ENCODE measurements around the gene CAPN1.
"Not testable (repeated sequence)": the region's sequence is repeated elsewhere in the genome, so short reads cannot be mapped to it uniquely, and the experiment has no call there.

CAPN1 gene
- total RNA-seq: 110 to 201 (median 160) reads per million in 17 experiments

DNA sequence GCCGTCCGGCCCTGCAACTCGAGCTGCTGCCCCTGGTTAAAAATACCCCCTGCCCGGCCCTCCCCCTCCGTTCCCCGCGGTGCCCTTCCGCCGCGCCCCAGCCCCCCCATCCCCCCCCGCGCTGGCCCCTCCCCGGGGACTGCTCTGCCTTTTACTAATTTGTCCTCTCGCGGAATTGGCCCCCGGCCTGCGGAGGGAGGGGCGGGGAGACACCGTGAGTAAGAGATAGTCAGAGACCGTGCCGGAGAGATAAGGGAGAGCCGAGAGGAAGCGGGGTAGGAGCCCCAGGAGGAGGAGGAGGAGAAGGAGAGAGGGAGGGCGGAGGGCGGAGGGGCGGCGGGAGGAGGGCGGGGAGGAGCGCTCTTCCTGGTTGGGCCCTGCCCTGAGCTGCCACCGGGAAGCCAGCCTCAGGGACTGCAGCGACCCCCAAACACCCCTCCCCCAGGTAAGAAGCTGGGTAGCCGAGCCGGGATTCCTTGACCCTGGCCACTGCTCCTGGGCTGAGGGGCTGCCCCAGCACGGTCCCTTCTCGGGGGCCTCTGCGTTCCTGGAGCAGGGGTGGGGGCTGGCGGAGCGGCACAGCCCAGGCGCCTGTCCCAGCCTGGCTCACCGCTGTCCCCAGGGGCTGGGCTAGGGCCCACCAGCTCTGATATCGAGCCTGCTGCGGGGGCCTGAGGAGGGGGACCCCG lies at the start of gene CAPN1:
CAPN1 (plus strand) TSS at position 360 of the 689 bp plus-strand sequence. CDS start 774 bp downstream, outside the sequence.
- DNase-seq: peak; percentile 48 to 79 (median 68)

DNA sequence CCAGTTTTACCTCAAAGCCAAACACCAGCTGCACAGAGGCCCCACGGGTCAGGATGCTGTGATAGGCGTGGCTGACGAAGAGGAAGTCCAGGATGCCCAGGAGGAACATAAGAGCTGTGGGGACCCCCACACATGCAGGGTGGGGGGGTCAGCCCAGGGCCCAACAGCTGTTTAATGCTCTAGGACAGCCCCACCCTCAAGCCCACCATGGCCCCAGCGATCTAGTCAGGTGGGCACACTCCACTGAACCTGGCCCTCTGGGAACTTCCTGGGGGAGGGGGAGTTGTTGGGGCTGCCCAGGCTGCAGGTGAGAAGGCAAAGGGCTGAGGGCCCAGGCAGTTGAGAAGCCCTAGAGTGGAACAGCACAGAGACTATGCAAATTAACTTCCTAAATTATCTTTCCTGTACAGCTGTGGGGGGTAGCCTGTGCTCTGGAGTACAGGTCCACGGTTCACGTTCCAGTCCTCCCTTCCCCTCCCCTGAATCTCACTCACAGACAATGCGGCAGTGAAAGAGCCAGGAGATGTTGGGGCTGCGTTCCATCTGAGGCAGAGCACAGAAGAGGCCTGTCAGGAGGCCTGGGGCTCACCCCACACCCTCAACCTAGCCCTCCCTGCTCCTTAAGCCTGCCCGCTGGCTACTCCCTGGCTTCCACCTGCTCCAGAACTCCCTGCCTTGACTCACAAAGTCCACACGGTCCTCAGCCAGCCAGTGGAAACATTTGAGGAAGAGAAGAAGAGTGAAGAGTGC lies 49.3 kb upstream of the CAPN1 start:
- peak in 1 of 4 experiments; percentile 1 for DNase-seq

DNA sequence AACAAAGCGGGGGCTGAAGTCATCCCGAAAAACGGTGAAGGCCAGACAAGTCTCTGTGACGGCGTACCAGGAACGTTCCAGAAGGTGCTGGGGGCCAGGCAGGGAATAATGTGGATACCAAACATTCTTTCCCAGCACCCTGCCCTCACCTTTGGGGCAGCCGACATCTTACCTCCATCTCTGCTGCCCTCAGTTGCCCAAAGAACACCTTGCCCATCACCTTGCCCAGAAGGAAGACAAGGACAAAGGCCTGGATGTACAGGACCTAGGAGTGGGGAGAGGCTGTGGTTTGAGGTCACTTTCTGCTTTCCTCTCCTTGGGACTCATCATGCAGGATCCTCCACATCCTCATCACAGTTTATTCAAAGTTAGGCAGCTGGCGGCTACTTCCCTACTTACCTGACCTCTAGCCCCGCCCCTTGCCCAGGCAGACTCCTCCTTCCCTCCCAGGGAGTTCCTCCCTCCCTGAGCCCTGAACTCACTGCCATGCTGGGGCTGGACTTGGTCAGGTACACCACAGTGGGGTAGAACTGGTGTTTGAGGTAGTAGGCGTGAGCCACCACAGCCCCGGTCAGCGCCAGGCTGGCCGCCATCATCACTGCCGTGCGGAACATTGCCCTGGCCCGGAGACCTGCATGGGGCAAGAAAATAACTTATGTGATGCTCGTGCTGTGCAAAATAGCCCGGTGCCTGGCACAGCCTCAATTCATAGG lies 48.6 kb upstream of the CAPN1 start:
- DNase-seq: peak in 3 of 4 experiments; percentile 51 to 68 (median 66)

DNA sequence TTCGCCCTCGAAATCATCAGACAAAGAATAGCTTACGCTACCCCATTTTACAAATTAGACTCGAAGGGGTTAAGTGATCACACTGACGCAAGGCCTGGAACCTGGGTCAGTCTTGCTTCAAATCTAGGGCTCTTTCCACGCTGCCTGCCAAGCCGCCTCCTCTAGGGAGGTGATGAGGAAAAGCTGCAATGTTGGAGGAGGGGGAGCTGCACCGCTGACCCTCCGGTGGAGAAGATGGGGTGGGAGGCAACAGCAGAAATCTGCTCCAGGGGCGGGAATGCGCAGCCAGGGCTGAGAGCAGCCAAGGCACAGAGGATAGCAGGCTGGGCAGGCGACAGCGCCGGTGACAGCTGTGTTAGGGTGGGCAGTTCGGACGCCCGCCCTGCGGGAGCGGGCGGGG lies 48.0 kb upstream of the CAPN1 start:
- peak in 2 of 4 experiments; percentile 20 to 23 for DNase-seq

DNA sequence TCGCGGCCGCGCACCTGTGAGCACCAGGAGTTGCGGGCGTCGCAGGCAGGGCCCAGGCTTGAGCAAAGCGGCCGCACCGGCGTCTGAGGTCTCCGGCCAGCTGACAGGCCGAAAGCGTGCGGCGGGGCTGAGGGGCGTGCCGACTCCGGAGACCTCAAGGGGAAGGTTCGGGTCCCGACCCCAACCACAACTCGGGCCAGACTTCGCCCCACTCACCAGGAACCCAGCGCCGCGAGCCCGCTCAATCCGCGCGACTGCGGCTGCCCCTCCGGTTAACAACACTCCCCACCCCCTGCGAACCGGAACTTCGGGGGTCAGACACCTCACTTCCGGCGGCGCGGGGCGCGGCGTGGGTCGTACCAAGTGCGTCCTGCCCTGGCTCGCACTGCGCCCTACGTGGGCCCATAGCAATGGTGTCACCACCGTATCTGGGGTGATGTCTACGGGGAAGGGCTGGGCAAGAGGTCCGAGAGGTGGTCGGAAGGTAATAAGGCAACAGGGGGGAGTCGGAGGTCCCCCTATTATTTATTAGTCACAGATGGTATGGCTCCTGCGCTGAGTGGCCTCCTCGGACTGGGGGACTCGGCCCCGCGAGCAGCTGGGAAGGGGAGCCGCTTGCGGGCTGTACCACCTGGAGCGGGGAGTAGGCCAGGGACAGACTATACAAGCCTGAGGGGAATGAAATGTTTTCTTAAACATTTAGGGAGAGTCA lies 47.3 kb upstream of the CAPN1 start, which contains the start of gene SYVN1:
SYVN1 (minus strand) TSS at position 280 of the 712 bp plus-strand sequence. CDS start 918 bp downstream, outside the sequence.
- DNase-seq: peak; percentile 93 to 97 (median 96)

DNA sequence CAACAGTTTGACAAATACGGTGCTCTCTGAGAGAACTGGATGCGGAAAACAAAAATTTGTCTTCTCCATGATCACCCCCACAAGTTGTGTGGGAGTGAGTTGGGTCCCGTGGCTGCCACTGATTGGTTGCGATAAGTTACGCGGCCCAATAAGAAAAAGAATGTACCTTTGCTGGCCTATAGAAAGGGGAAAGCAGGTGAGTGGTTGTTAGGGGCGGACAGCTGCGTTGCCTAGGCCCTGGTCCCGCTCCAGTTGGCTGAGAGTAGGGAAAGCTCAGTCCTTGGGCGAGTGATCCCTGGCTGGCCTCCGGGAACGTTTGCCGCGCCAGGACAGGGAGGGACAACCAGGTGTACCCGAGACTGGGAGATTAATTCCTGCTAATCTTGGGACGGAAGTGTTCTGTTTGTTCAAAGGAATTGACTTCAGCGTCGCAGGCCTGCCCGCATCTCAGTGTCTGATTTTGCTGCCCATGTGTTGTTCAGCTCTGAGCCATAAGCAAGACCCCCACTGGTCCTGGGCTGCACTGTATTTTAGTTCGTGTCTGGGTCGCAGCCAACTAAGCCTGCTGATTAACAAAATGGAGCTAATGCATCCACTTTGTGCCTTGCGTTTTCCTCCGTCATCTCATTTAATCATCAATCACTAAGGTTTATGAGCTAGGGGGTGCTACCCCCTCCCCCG lies 46.6 kb upstream of the CAPN1 start:
- peak; percentile 89 to 96 (median 94) for DNase-seq

DNA sequence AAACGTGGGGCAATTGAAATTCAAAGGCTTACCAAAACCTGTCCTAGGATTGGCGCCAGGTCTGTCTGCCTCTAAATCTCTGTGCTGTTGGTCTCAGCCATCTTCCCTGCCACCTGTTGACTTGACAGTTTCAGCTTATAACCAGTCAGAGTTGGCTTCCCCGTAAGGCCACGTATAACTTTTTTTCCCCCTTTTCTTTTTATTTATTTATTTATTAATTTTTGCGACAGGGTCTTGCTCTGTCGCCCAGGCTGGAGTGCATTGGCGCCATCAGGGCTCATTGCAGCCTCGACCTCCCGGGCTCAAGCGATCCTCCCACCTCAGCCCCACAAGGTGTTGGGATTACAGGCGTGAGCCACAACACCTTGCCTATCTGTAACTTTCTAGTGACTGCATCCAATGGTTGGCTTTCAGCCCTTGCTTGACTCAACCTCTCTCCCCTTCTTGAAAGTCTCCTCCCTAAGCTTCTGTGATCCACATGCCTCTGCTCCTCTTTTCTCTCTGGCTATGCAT lies 46.0 kb upstream of the CAPN1 start:
- DNase-seq: no peak

DNA sequence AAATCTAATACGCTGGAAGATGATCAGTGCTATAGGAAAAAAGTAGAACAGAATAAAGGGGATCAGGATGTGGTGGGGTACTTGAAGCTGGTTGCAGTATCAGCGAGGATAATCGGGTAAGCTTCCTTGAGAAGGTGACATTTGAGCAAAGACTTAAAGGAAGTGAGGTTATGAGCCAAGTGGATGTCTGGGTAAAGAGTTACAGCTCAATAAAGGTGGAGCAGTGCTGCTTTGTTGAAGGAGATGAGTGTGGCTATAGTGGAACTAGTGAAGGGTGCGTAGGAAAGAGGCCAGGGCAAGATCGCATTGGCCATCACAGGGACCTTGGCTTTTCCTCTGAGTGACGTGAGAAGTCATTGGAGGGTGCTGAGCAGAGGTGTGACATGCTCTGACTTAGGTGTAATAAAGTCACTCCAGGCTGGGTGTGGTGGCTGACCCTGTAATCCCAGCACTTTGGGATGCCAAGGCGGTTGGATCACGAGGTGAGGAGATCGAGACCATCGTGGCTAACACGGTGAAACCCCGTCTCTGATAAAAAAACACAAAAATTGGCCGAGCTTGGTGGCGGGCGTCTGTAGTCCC lies 45.1 kb upstream of the CAPN1 start:
- no peak for DNase-seq

DNA sequence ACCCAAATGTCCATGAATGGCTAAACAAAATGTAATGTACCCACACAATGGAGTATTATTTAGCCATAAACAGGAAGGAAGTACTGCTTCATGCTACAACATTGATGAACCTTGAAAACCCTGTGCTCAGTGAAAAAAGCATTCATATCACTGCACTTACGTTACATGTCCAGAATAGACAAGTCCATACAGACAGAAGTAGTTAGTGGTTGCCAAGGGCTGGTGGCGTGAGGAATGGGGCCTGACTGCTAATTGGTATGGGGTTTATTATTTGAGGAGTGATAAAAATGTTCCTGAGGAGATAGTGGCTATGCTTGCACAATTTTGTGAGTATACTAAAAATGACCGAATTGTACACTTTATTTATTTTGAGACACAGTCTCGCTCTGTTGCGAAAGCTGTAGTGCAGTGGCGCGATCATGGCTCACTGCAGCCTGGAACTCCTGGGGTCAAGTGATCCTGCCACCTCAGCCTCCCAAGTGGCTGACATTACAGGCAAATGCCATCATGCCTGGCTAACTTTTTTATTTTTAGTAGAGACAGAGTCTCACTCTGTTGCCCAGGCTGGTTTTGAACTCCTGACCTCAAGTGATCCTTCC lies 39.7 kb upstream of the CAPN1 start:
- DNase-seq: peak in 2 of 4 experiments; percentile 16 to 29

DNA sequence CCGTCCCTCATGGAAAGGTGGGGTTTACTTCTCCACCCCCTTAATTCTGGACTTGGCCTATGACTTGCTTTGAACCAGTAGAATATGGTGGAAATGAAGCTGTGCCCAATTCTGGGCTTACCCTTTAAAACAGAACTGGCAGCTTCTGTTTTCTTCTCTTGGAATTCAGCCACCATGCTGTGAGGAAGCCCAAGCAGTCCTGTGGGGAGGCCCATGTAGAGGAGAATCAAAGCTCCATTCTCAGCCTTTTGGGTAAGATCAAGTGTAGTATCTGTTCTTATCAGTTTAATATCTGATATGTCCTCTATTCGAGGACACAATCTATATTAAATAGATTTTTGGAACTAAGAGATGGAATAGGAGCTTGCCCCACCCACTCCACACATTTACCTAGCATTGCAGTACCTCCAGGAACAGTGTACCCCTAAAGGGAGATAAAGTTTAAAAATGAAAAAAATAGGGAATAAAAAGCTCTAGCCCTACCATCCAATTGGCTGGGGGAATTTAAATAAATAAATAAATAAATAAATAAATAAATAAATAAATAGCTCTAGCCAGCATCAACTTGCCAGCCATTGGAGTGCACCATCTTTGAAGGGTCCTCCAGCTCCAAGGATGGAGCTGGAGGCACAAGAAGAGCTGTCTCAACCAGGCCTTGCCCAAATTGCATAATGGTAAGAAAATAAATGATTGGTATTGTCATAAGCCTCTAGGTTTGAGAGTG lies 34.2 kb upstream of the CAPN1 start:
- DNase-seq: no peak

DNA sequence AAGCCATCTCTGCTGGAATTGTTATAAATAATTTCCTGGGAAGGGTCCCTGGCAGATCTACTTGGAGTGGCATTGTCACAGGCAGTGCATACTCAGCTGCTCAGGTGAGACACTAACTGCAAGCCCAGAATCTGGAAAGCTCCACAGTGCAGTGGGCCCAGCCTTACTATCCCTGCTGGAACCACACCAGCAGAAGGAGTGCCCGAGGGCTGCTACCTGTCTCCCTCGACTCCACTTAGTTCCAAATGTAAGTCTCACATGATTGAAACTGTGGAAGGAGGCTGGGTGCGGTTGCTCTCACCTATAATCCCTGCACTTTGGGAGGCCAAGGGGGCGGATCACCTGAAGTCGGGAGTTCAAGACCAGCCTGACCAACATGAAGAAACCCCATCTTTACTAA lies 33.1 kb upstream of the CAPN1 start:
- DNase-seq: no peak

DNA sequence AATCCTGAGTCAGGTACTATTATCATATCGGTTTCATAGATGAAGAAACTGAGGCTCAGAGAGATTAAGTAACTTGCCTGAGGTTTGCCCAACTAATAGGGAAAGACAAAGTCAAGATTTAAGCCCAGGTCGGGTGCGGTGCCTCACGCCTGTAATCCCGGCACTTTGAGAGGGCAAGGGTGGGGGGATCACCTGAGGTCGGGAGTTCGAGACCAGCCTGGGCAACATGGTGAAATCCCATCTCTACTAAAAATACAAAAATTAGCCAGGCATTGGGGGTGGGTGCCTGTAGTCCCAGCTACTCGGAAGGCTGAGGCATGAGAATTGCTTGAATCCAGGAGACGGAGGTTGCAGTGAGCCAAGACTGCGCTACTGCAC lies 31.6 kb upstream of the CAPN1 start:
- not testable (repeated sequence) for DNase-seq

DNA sequence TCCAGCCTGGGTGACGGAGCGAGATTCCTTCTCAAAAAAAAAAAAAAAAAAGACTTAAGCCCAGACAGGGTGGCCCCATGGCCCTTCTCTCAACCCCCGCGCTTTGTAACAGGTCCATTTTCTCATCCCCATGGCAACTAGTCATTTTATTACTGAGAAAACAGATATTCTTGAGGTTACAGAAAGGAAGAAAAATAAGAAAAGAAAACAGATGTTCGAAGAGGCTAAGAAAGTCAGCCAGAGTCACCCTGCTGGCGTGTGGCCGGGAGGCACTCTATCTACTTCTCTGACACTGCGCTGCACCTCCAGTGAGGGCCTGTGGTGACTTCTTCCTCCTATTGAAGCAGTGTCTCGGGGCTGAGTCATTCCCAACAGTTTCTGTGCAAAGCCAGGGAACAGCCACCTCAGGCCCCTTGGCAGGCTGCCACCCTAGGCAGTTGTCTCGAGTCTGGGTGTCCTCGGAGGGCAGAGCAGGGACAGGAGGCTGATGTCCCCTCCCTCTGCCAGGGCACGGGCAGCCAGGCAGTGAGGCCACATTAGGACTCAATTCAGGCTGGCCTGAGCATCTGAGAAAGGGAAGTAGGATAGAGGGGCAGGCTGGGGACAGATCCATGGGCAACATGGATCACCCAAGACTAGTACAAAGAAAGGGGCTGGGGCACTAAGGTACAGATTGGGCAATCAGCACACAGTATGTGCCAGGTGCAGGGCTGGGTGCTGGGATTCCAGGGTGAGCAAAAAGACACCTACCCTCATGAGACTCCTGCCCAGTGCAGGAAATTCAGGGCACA lies 31.0 kb upstream of the CAPN1 start:
- peak; percentile 94 to 97 (median 96) for DNase-seq

DNA sequence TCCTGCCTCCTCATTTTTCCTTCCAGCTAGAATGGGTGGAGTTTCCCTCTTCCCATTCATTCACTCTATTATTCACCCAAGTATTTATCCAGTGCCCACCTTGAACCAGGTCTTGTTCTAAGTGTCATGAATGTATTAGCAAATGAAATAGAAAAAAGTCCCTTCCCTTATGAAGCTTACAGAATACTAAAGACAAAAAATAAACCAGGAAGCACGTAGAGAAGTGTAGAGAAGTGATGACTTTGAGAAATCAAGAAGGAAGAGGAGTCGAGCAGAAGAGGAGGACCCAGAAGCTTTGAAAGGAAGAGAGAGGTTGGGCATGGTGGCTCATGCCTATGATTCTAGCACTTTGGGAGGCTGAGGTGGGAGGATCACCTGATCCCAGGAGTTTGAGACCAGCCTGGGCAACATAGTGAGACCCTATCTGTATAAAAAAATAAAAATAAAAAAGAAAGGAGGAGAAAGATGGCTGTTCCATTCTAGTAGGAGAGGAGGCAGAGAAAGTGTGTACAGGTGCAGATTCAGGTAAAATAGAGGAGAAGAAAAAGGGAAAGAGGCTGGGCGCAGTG lies 30.3 kb upstream of the CAPN1 start:
- peak; percentile 28 to 75 (median 58) for DNase-seq

DNA sequence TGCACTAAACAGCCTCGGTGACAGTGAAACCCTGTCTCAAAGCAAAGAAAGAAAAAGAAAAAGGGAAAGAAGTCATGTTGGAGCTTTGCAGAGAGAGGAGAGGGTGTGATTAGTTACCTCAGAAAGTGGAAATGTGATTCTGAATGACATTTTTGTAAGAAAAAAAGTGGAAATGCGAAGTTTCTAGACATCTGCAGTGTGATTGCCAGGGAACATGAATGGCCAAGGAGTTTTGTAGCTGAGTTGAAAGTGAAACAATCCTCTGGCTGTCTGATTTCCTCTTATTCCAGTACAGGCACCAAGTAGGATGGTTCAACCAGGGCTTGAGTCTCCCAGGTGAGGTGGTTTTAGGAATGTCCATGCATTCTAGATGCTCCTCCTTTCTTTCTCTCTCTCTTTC lies 29.6 kb upstream of the CAPN1 start:
- peak; percentile 27 to 58 (median 41) for DNase-seq

DNA sequence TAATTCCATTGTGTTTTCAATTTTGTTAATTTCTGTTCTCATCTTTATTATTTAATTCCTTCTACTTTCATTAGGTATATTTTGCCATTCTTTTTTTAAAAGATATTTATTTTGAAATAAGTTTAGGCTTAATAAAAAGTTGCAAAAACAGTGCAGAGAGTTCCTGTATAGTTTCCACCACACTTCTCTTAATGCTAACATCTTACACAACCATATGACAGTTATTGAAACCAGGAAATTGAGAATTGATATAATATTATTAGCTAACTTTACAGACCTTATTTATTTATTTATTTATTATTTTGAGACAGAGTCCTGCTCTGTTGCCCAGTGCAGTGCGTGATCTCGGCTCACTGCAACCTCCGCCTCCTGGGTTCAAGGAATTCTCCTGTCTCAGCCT lies 25.5 kb upstream of the CAPN1 start:
- DNase-seq: peak in 1 of 4 experiments; percentile 28

DNA sequence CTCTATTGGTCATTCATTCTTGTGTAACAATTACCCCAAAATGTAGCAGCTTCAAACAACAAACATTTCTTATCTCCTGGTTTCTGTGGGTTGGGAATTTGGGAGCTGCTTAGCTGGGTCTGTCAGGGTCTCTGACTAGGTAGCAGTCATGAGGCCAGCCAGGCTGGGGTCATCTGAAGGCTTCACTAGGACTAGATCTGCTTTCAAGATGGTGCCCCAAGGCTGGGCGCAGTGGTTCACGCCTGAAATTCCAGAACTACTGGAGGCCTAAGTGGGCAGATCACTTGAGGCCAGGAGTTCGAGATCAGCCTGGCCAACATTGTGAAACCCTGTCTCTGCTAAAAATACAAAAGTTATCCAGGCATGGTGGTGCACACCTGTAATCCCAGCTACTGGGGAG lies 24.8 kb upstream of the CAPN1 start:
- DNase-seq: no peak

DNA sequence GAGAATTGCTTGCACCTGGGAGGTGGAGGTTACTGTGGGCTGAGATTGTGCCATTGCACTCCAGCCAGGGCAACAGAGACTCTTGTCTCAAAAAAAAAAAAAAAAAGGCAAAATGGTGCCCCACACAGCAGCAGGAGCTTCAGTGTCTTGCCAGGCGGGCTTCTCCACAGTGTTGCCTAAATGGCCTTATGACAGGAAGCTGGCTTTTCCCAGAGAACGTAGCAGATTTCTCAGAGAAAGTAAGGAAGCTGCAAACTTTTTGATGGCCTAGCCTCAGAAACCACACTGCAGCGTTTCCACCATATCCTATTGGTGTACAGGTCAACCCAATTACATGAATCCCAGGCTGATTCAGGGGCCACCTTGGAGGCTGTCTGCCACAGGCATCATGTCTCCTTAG lies 24.4 kb upstream of the CAPN1 start:
- DNase-seq: peak in 3 of 4 experiments; percentile 26 to 40 (median 31)

DNA sequence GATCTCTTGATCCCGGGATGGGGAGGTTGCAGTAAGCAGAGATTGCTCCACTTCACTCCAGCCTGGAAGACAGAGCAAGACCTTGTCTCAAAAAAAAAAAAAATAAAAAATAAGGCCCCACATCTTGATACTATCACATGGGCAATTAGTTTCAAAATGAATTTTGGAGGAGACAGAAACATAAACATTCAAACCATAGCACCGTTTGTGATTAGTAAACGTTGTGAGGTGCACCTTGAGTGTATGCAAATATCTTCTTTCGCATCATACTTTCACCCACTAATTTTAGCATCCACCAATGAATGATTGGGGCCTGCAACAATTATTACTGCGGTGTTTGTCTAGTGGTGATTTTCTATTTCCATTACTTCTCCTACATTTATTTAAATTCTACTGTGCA lies 22.7 kb upstream of the CAPN1 start:
- no peak for DNase-seq

Measured in suppressor macrophage (primary cell).